ENCODE results near the gene BCAP31.
"Not testable (repeated sequence)": the region's sequence is repeated elsewhere in the genome, so short reads cannot be mapped to it uniquely, and the experiment has no call there.

Gene BCAP31

DNA sequence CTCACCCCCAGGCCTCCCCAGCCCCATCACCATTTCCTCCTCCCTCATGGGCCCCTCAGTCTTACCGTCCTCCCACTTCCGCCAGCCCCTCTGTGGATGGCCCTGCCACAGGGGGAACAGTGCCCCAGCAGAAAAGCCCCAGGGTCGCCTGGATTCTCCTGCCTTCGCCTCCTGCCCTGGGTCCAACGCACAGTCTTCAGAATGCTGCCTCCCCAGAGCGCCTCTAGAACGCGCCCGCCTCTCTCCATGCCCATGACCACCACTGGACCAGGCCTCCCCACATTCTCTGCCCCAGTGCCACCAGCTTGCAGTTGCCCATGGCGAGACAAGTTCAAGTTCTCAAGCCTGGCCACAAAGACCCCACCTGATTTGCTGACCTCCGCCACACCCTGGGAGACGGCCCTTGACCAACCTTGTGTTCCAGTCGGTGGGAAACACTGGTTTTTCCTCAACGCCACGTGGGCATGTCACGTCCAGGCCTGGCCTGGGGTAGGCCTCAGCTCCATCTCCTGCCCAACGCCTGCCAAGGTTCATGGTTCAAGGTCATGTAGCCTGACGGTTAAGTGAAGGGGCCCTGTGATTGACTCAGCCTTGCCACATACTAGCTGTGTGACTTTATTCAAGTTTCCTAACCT, 39.2 kb upstream of the BCAP31 start:
- no peak for DNase-seq (ENCODE audit: low read depth, low spot score)

GRCh38 chrX:153762626-153763173, 38.5 kb upstream of the BCAP31 start:
- no peak for DNase-seq (ENCODE audit: low read depth, low spot score)

DNA sequence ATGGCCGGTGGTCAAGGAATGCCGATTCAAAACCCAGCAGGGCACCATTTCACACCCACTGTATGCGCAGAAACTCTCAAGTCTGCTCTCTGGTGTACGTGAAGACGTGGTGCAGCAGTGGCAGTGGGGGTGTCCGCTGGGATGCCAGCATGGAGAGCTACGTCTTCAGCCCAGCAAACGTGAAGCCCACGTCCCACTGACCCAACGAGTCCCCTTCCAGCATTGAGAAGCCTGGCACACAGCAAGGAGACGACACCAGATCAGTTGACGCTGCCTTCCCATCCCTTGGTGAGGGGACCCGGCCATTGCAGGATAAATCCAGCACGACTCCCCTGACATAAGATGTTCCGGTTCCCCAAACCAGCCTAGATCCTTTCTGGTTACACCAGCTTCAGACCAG, 37.7 kb upstream of the BCAP31 start:
- DNase-seq (ENCODE audit: low read depth, low spot score) = no peak

GRCh38 chrX:153755136-153755535, 30.9 kb upstream of the BCAP31 start:
- no peak for DNase-seq (ENCODE audit: low read depth, low spot score)

DNA sequence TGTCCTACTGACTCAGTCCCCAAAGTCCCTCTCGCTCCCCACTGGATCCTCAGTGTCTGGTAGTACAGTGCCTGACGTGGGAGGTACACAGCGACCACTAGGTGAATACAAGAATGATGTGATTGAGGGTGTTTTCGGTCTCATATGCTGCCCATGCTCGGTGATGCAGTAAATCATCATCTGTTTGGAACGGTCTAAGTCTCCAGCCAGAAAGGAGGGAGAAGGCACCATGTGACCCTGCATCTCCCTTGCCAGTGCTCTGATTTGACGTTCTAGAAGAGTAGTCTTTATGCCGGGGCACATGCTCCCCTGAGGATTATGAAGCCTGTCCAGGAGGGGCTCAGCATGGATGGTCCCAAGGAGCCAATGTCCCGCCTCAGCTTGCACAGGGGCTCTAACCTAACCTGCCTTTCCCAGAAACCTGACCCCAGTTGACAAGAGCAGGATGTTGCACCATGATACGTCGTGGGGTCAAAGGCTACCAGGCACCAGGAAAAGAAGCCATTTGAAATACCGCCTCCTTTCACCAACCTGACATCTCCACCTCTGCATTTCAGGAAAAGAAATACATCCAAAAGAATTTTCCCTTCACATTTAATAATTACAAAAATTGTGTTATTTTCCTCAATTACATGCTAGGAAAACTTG, 26.1 kb upstream of the BCAP31 start:
- no peak for DNase-seq (ENCODE audit: low read depth, low spot score)

- DNase-seq (ENCODE audit: low read depth, low spot score) = not testable (repeated sequence)
These were observed 24.8 kb upstream of the BCAP31 start for GRCh38 chrX:153749017-153749416.

DNA sequence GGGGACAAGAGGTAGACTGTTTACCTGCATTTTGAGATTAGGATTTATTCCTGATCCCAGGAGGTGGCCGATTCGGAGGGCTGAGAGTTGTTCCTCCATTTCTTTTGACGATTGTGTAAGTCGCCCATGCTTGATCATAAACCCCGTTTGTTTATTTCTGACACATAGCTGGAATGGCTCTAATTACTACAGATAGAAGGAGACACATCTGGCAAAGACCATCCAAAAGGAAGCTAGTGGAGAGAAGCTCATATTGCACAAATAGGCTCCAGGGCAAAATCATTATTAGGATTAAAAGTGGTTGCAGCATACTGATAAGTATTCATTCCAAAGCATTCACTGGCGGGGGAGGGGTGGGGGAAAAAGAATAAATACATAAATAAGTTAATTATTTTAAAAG, 22.8 kb upstream of the BCAP31 start:
- DNase-seq (ENCODE audit: low read depth, low spot score) = not testable (repeated sequence)

GRCh38 chrX:153746359-153746758, 22.2 kb upstream of the BCAP31 start:
- DNase-seq (ENCODE audit: low read depth, low spot score) = no peak

GRCh38 chrX:153745067-153745433, 20.9 kb upstream of the BCAP31 start:
- not testable (repeated sequence) for DNase-seq (ENCODE audit: low read depth, low spot score)

GRCh38 chrX:153744210-153745066, 20.3 kb upstream of the BCAP31 start:
- no peak for DNase-seq (ENCODE audit: low read depth, low spot score)

DNA sequence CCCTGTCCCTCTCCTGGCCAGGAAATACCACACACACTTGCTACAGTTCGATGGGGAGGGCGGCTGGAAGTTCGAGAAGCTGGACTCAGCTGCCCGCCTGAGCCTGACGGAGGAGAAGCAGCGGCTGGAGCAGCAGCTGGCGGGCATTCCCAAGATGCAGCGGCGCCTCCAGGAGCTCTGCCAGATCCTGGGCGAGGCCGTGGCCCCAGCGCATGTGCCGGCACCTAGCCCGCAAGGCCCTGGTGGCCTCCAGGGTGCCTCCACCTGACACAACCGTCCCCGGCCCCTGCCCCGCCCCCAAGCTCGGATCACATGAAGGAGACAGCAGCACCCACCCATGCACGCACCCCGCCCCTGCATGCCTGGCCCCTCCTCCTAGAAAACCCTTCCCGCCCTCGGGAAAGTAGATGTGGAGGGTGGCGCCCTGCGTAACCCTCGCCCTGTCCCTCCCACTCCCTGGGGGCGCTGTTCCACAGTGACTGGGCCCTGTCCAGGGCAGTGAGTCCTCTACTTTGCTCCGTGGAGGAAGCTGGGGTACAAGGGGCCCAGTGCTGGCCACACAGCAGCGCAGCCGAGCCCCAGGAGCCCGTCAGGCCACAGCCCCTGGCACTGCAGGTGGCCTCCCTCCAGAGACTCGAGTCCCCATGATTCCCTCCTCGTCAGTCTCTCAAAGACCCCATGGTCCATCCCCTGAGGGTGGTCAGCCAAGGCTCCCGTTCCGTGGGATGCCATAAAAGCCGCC, 19.5 kb upstream of the BCAP31 start:
- DNase-seq (ENCODE audit: low read depth, low spot score) = not testable (repeated sequence)

DNA sequence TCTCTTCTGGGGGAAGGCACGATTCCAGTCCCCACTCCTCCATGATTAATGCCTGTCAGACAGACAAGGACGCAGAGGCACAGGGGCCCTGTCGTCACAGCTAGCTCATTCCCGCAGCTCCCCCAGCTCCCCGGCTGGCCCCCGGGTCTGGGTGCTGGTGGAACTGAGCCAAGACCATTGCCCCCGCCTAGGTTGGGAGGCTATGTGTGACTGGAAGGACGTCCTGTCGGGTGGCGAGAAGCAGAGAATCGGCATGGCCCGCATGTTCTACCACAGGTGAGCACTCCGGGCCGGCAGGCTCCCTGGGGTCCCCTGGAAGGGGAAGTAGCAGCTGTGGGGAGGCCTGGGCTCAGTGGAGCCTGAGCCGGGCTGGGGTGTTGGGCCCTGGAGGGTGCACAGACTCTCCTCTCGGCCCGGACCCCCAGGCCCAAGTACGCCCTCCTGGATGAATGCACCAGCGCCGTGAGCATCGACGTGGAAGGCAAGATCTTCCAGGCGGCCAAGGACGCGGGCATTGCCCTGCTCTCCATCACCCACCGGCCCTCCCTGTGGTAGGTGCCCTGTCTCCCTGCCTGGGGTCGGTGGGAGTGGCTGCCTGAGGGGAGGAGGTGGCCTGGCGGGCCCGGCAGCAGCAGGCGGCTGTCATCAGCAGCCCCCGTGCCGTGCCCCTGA, 18.7 kb upstream of the BCAP31 start:
- not testable (repeated sequence) for DNase-seq (ENCODE audit: low read depth, low spot score)

DNA sequence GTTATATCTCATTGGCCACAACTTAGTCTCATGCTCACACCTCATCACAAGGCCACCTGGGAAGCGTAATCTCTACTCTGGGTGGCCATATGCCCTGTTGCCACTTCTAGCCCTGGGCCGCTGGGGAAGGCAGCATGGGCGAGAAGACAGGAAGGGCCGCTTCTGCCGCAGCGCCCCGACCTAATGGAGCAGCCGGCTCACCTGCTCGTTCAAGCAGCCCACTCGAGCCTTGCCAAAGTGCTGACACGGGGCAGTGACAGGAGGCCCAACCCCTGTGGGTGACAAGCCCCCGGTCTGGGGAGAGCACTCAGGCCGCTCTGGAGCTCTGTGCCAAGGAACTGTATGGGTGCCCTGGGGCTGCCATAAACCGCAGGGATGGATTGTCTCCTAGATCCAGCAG, 17.9 kb upstream of the BCAP31 start:
- not testable (repeated sequence) for DNase-seq (ENCODE audit: low read depth, low spot score)

DNA sequence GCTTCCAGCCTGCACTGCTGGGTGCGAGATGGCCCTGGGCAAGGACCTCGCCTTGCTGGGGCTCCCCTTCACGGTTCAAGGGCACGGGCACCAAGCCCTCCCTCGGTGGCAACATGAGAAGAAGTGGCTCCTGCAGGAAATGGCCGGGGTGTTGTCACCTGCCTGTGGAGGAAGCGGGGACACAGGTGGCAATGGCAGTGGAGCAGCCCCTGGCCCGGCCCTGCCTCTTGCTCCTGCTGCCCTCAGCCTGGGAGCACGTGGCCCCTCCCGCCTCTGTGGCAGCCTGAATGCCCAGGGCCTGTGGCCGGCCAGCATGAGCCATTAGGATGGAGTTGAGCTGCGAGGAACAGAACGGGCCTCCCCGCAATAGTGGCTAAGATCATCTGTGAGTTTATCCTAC, 17.3 kb upstream of the BCAP31 start:
- no peak for DNase-seq (ENCODE audit: low read depth, low spot score)

GRCh38 chrX:153740631-153741222, 16.5 kb upstream of the BCAP31 start:
- DNase-seq (ENCODE audit: low read depth, low spot score) = no peak

DNA sequence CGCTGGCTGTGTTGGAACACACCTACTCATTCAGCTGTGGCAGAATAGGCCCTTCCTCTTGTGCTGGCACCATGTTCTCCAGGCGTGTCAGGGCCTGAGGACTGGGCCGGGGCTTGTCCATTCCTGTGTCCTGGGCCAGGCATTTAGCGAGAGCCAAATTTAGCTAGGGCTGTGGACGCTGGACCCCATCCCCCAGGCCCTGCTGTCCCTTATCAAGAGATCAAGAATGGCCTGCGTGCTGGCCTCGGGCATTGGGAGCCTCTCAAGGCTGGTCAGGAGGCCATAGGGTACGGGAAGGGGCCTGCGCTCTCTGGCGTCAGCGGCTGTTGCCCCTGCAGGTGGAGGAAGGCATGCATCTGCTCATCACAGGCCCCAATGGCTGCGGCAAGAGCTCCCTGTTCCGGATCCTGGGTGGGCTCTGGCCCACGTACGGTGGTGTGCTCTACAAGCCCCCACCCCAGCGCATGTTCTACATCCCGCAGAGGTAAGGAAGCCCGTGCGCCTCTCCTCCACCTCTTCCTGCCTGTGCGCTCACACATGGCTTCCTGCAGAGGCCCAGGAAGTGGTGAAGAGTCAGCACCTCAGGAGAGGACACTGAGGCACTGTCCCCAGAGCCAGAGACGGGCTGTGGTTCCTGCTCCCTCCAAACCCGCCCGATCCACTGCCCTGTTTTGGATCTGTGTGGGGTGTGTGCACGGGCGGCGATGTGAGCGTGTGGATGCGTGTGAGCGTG, 15.7 kb upstream of the BCAP31 start:
- no peak for DNase-seq (ENCODE audit: low read depth, low spot score)

GRCh38 chrX:153738056-153738605, 13.9 kb upstream of the BCAP31 start:
- DNase-seq (ENCODE audit: low read depth, low spot score) = no peak

- DNase-seq (ENCODE audit: low read depth, low spot score) = no peak
These were observed 12.8 kb upstream of the BCAP31 start for GRCh38 chrX:153736871-153737441.

DNA sequence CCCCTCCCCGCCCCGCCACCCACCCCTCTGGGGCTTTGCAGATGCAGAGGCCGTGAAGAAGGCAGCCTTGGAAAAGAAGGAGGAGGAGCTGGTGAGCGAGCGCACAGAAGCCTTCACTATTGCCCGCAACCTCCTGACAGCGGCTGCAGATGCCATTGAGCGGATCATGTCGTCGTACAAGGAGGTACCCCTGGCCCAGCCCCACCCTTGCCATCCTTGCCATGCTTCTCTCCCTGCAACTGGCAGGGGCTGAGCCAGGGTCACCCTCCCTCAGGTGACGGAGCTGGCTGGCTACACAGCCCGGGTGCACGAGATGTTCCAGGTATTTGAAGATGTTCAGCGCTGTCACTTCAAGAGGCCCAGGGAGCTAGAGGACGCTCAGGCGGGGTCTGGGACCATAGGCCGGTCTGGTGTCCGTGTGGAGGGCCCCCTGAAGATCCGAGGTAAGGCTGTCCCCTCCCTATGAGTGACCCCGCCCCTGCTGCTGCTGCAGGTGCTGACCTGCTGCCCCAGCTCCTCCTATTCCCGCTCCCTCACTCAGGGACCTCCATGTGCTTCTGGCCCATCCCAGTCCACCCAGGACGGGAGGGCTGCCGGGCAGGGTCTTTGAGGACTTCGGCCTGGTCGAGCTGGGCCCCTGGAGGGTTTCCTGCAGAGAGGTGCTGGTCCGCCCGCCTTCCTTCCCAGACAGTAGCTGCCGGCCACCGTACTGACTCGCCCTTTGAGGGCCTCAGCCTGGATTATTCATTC, 12.1 kb upstream of the BCAP31 start:
- no peak for DNase-seq (ENCODE audit: low read depth, low spot score)

Measured in activated naive CD8-positive, alpha-beta T cell treated with anti-CD3 and anti-CD28 coated beads, Interleukin-2, amount 50 U/mL, for 16 hours (primary cell).